ENCODE data around the gene ELOF1. TPM values are rescaled to one million over a fixed set of nuclear protein-coding genes. Genes with fewer than 3 reads are reported as not detected.
"Not testable (repeated sequence)": the region's sequence is repeated elsewhere in the genome, so short reads cannot be mapped to it uniquely, and the experiment has no call there.

ELOF1 gene
- total RNA-seq (10 to 100 TPM; 35.2 to 47.4 (median 41.0) TPM), polyA plus RNA-seq (54.9 TPM)
- long read RNA-seq, donor 1, transcript ELOF1-201 (4 exons, 1,019 nt): major isoform, 15 of 21 reads
- long read RNA-seq, donor 1, partial matches to known transcripts: 0 of 21 reads
- long read RNA-seq, donor 1, other reads (novel, unspliced or antisense): 6 of 21 reads
- long read RNA-seq, donor 2, transcript ELOF1-201 (4 exons, 1,019 nt): major isoform, 16 of 19 reads
- long read RNA-seq, donor 2, partial matches to known transcripts: 0 of 19 reads
- long read RNA-seq, donor 2, other reads (novel, unspliced or antisense): 3 of 19 reads
- long read RNA-seq, donor 3, transcript ELOF1-201 (4 exons, 1,019 nt): major isoform, 8 of 21 reads
- long read RNA-seq, donor 3, partial matches to known transcripts: 5 of 21 reads
- long read RNA-seq, donor 3, other reads (novel, unspliced or antisense): 7 of 21 reads
- long read RNA-seq, donor 4, transcript ELOF1-201 (4 exons, 1,019 nt): major isoform, 11 of 15 reads
- long read RNA-seq, donor 4, partial matches to known transcripts: 2 of 15 reads
- long read RNA-seq, donor 4, other reads (novel, unspliced or antisense): 2 of 15 reads

GRCh38 chr19:11558881-11559828, at the start of gene ELOF1:
TSS of gene ELOF1 (minus strand) at chr19:11559230. CDS start at chr19:11554347, 4,883 bp downstream.
- intact Hi-C loops (cut with DNase I): no loop called here
- H3K27ac ChIP-seq (ENCODE audit: low read length): peak within 1 kb of the TSS; percentile 77
- 3% methylated on average over 57 of the region's 57 CpGs for WGBS

GRCh38 chr19:11606484-11606883, 47.5 kb upstream of the ELOF1 start:
- WGBS: 95% methylated on average over 8 of the region's 8 CpGs
- ATAC-seq (no peak), DNase-seq (no peak)
- Histone ChIP-seq H3K9me3 (ENCODE audit: control insufficient read depth, low read length) (no peaks in the 10 kb centered on the region), H3K27ac (ENCODE audit: low read length) (no peak overlapping the region), H3K4me1 (ENCODE audit: control insufficient read depth, insufficient read depth, low read length) (no peaks in the 10 kb centered on the region), H3K27me3 (ENCODE audit: control insufficient read depth, insufficient read depth) (no peaks in the 10 kb centered on the region), H3K4me3 (ENCODE audit: low read length) (no peak overlapping the region)
- intact Hi-C loops (cut with DNase I): no loop called here

More at GRCh38 chr19:11558881-11559828, at the start of gene ELOF1:
- ATAC-seq (peak; percentile 98), DNase-seq (peak; percentile 98 to 99 (median 99))
- Histone ChIP-seq H3K4me1 (ENCODE audit: control insufficient read depth, insufficient read depth, low read length) (peaks cover 5% of the 10 kb centered on the region), H3K4me3 (ENCODE audit: low read length) (peak within 1 kb of the TSS; percentile 93), H3K27me3 (ENCODE audit: control insufficient read depth, insufficient read depth) (no peaks in the 10 kb centered on the region), H3K9me3 (ENCODE audit: control insufficient read depth, low read length) (no peaks in the 10 kb centered on the region)

GRCh38 chr19:11599704-11600103, 40.7 kb upstream of the ELOF1 start:
- H3K4me3 ChIP-seq (ENCODE audit: low read length); H3K27me3 ChIP-seq (ENCODE audit: control insufficient read depth, insufficient read depth); H3K9me3 ChIP-seq (ENCODE audit: control insufficient read depth, low read length); DNase-seq; H3K27ac ChIP-seq (ENCODE audit: low read length); intact Hi-C loops (cut with DNase I); ATAC-seq; H3K4me1 ChIP-seq (ENCODE audit: control insufficient read depth, insufficient read depth, low read length): not testable (repeated sequence)
- WGBS: 96% methylated on average over 8 of the region's 8 CpGs

GRCh38 chr19:11598746-11599145, 39.7 kb upstream of the ELOF1 start:
- 95% methylated on average over 2 of the region's 2 CpGs for WGBS
- intact Hi-C loops (cut with DNase I): no loop called here
- Histone ChIP-seq H3K4me1 (ENCODE audit: control insufficient read depth, insufficient read depth, low read length) (peaks cover 2% of the 10 kb centered on the region), H3K27me3 (ENCODE audit: control insufficient read depth, insufficient read depth) (no peaks in the 10 kb centered on the region), H3K9me3 (ENCODE audit: control insufficient read depth, low read length) (no peaks in the 10 kb centered on the region), H3K27ac (ENCODE audit: low read length) (no peak overlapping the region), H3K4me3 (ENCODE audit: low read length) (no peak overlapping the region)
- DNase-seq: no peak
- ATAC-seq: no peak

- H3K4me1 ChIP-seq (ENCODE audit: control insufficient read depth, insufficient read depth, low read length): peaks cover 2% of the 10 kb centered on the region
- ATAC-seq (no peak), DNase-seq (no peak)
- no peaks in the 10 kb centered on the region for H3K27me3 ChIP-seq (ENCODE audit: control insufficient read depth, insufficient read depth)
- no peaks in the 10 kb centered on the region for H3K9me3 ChIP-seq (ENCODE audit: control insufficient read depth, low read length)
- H3K4me3 ChIP-seq (ENCODE audit: low read length): peak overlapping the region; percentile 89
- intact Hi-C loops (cut with DNase I): no loop called here
- H3K27ac ChIP-seq (ENCODE audit: low read length): no peak overlapping the region
- WGBS: 58% methylated on average over 10 of the region's 10 CpGs
Observed at GRCh38 chr19:11598103-11598483, 39.1 kb upstream of the ELOF1 start.

- intact Hi-C loops (cut with DNase I): no loop called here
- H3K4me1 ChIP-seq (ENCODE audit: control insufficient read depth, insufficient read depth, low read length): peaks cover 2% of the 10 kb centered on the region
- H3K4me3 ChIP-seq (ENCODE audit: low read length): peak within 1 kb of the TSS; percentile 89
- no peaks in the 10 kb centered on the region for H3K9me3 ChIP-seq (ENCODE audit: control insufficient read depth, low read length)
- ATAC-seq: peak; percentile 100
- DNase-seq: peak; percentile 99 to 100 (median 100)
- H3K27me3 ChIP-seq (ENCODE audit: control insufficient read depth, insufficient read depth): no peaks in the 10 kb centered on the region
- WGBS: under 1% methylated on average over 67 of the region's 67 CpGs
- H3K27ac ChIP-seq (ENCODE audit: low read length): peak within 1 kb of the TSS; percentile 73
Observed at GRCh38 chr19:11597202-11598102, 38.4 kb upstream of the ELOF1 start, which contains the start of gene ZNF627. TSS of gene ZNF627 (plus strand) at chr19:11597483. CDS start at chr19:11597628, 145 bp downstream.

GRCh38 chr19:11596156-11596555, 37.1 kb upstream of the ELOF1 start:
- Histone ChIP-seq H3K9me3 (ENCODE audit: control insufficient read depth, low read length) (no peaks in the 10 kb centered on the region), H3K27me3 (ENCODE audit: control insufficient read depth, insufficient read depth) (no peaks in the 10 kb centered on the region), H3K4me3 (ENCODE audit: low read length) (no peak overlapping the region), H3K27ac (ENCODE audit: low read length) (no peak overlapping the region), H3K4me1 (ENCODE audit: control insufficient read depth, insufficient read depth, low read length) (peaks cover 2% of the 10 kb centered on the region)
- DNase-seq (no peak), ATAC-seq (no peak)
- 78% methylated on average over 10 of the region's 10 CpGs for WGBS
- intact Hi-C loops (cut with DNase I): no loop called here

GRCh38 chr19:11594084-11594483, 35.1 kb upstream of the ELOF1 start:
- DNase-seq: no peak
- Histone ChIP-seq H3K9me3 (ENCODE audit: control insufficient read depth, low read length) (no peaks in the 10 kb centered on the region), H3K4me3 (ENCODE audit: low read length) (no peak overlapping the region), H3K27ac (ENCODE audit: low read length) (no peak overlapping the region), H3K4me1 (ENCODE audit: control insufficient read depth, insufficient read depth, low read length) (peaks cover 2% of the 10 kb centered on the region), H3K27me3 (ENCODE audit: control insufficient read depth, insufficient read depth) (no peaks in the 10 kb centered on the region)
- intact Hi-C loops (cut with DNase I): no loop called here
- ATAC-seq: no peak
- 82% methylated on average over 4 of the region's 4 CpGs for WGBS

GRCh38 chr19:11587975-11588631, 29.1 kb upstream of the ELOF1 start:
- Histone ChIP-seq H3K9me3 (ENCODE audit: control insufficient read depth, low read length) (no peaks in the 10 kb centered on the region), H3K4me3 (ENCODE audit: low read length) (no peak overlapping the region), H3K4me1 (ENCODE audit: control insufficient read depth, insufficient read depth, low read length) (no peaks in the 10 kb centered on the region), H3K27me3 (ENCODE audit: control insufficient read depth, insufficient read depth) (no peaks in the 10 kb centered on the region), H3K27ac (ENCODE audit: low read length) (no peak overlapping the region)
- intact Hi-C loops (cut with DNase I): loop anchor here in 1 of 4 donors (5.0 kb wide), 1 partner anchor 91 kb away; no protein-coding TSS in a partner anchor
- WGBS: 65% methylated on average over 13 of the region's 13 CpGs
- DNase-seq (no peak), ATAC-seq (peak; percentile 36 to 38)
